Measurements from ENCODE around the gene CHI3L2.

GRCh38 chr1:111203681-111204200, 23.8 kb upstream of the CHI3L2 start:
- TF ChIP-seq ZFX (CRISPR knock-in tag; IDR thresholded peaks at IDR 0.05) (no peak), RFX5 (IDR thresholded peaks at IDR 0.05; ENCODE audit: low read depth, low read length) (no peak), RB1 (IDR thresholded peaks at IDR 0.05; ENCODE audit: low read depth) (no peak), CTCF (IDR thresholded peaks at IDR 0.05 in 2 of 3, conservative IDR thresholded peaks at IDR 0.05 in 1 of 3; ENCODE audit: insufficient read depth in 2 of 3, low read depth in 1 of 3, low read length in 3 of 3) (no peak), POLR2A (conservative IDR thresholded peaks at IDR 0.05) (no peak), ZNF274 (IDR thresholded peaks at IDR 0.05; ENCODE audit: borderline replicate concordance, low read depth, low read length) (no peak), NR4A1 (CRISPR knock-in tag; IDR thresholded peaks at IDR 0.05) (no peak), NR4A1 (tag; IDR thresholded peaks at IDR 0.05) (no peak)
